Adipose tissue (tissue), 3 donors: Measurements from ENCODE around the gene SDHAF1. TPM values are rescaled to one million over a fixed set of nuclear protein-coding genes. Genes with fewer than 3 reads are reported as not detected.
"Not testable (repeated sequence)": the region's sequence is repeated elsewhere in the genome, so short reads cannot be mapped to it uniquely, and the experiment has no call there.

Experiments used
- H3K27ac ChIP-seq: one replicate; pipeline ENCODE4 v1.5.1; 2013; ENCODE audit warnings: low read depth, low read length
- WGBS, 3 donors: extraction: QIAGEN DNeasy Blood & Tissue Kit; methylation state at CpG; one replicate each; pipeline ENCODE4 v1.1.7; 2013; 5-methylcytosine and 5-hydroxymethylcytosine counted together
- polyA plus RNA-seq, 3 donors: library from polyadenylated mRNA; stranded (reverse); fragments of 200-250 nt; gene quantifications; one replicate each; pipeline ENCODE4 v1.2.3, GENCODE V29; 2013
- donor health status: healthy with polysubstance abuse.
- donor health status: Bipolar disorder and iron deficiency.
- donor health status: healthy.

SDHAF1 gene
- polyA plus RNA-seq: 10 to 100 TPM; 14.9 to 26.9 (median 18.6) TPM

- 0 to 1% (median 1%) methylated on average over 96 to 97 of the region's 97 CpGs for WGBS, 3 donors
- H3K27ac ChIP-seq: peak within 1 kb of the TSS; percentile 65
These were observed at the start of gene SDHAF1 for GRCh38 chr19:35995048-35995993. Gene SDHAF1, plus strand, starts transcription at chr19:35995188. Its CDS starts 87 bp downstream, at chr19:35995275.

GRCh38 chr19:35946203-35946602 lies 48.8 kb upstream of the SDHAF1 start:
- H3K27ac ChIP-seq: no peak overlapping the region
- WGBS, 3 donors: 89 to 96% (median 93%) methylated on average over 4 of the region's 4 CpGs

GRCh38 chr19:35949131-35949530 lies 45.9 kb upstream of the SDHAF1 start:
- 34 to 46% (median 35%) methylated on average over 2 of the region's 2 CpGs for WGBS, 3 donors
- no peak overlapping the region for H3K27ac ChIP-seq

GRCh38 chr19:35955881-35956634 lies 38.9 kb upstream of the SDHAF1 start:
- 65 to 73% (median 67%) methylated on average over 6 of the region's 6 CpGs for WGBS, 3 donors
- no peak overlapping the region for H3K27ac ChIP-seq

GRCh38 chr19:35957411-35957810 lies 37.6 kb upstream of the SDHAF1 start:
- 76 to 89% (median 83%) methylated on average over 8 of the region's 8 CpGs for WGBS, 3 donors
- H3K27ac ChIP-seq: not testable (repeated sequence)

- H3K27ac ChIP-seq: no peak overlapping the region
- 30 to 32% (median 30%) methylated on average over 15 of the region's 15 CpGs for WGBS, 3 donors
These were observed 36.3 kb upstream of the SDHAF1 start for GRCh38 chr19:35958660-35959039.

GRCh38 chr19:35959040-35959967 lies 35.7 kb upstream of the SDHAF1 start:
- no peak overlapping the region for H3K27ac ChIP-seq
- 9 to 11% (median 10%) methylated on average over 89 to 97 of the region's 97 CpGs for WGBS, 3 donors

- 25 to 39% (median 30%) methylated on average over 20 of the region's 20 CpGs for WGBS, 3 donors
- H3K27ac ChIP-seq: no peak overlapping the region
These were observed 35.0 kb upstream of the SDHAF1 start for GRCh38 chr19:35959968-35960320.

GRCh38 chr19:35960432-35960972 lies 34.5 kb upstream of the SDHAF1 start:
- 69 to 85% (median 81%) methylated on average over 7 of the region's 7 CpGs for WGBS, 3 donors
- H3K27ac ChIP-seq: no peak overlapping the region

- 1 to 5% (median 3%) methylated on average over 9 of the region's 9 CpGs for WGBS, 3 donors
- no peak overlapping the region for H3K27ac ChIP-seq
These were observed 31.5 kb upstream of the SDHAF1 start for GRCh38 chr19:35963514-35963913.

GRCh38 chr19:35966771-35967170 lies 28.2 kb upstream of the SDHAF1 start:
- 80 to 85% (median 84%) methylated on average over 3 of the region's 3 CpGs for WGBS, 3 donors
- H3K27ac ChIP-seq: no peak overlapping the region

- 38 to 40% (median 39%) methylated on average over 8 of the region's 8 CpGs for WGBS, 3 donors
- H3K27ac ChIP-seq: no peak overlapping the region
These were observed 21.5 kb upstream of the SDHAF1 start for GRCh38 chr19:35973487-35973886.

- 26 to 39% (median 34%) methylated on average over 5 of the region's 5 CpGs for WGBS, 3 donors
- no peak overlapping the region for H3K27ac ChIP-seq
These were observed 19.3 kb upstream of the SDHAF1 start for GRCh38 chr19:35975608-35976214.

- H3K27ac ChIP-seq: no peak overlapping the region
- 49 to 54% (median 54%) methylated on average over 14 of the region's 14 CpGs for WGBS, 3 donors
These were observed 17.4 kb upstream of the SDHAF1 start for GRCh38 chr19:35977446-35978222.

- no peak overlapping the region for H3K27ac ChIP-seq
- 37 to 41% (median 38%) methylated on average over 5 of the region's 5 CpGs for WGBS, 3 donors
These were observed 16.7 kb upstream of the SDHAF1 start for GRCh38 chr19:35978271-35978670.

- 39 to 68% (median 62%) methylated on average over 20 of the region's 20 CpGs for WGBS, 3 donors
- H3K27ac ChIP-seq: no peak overlapping the region
These were observed 16.1 kb upstream of the SDHAF1 start for GRCh38 chr19:35978832-35979365.

GRCh38 chr19:35980997-35981396 lies 14.0 kb upstream of the SDHAF1 start:
- H3K27ac ChIP-seq: not testable (repeated sequence)
- WGBS, 3 donors: 79 to 87% (median 80%) methylated on average over 4 of the region's 4 CpGs
